GM20431 (cell line): Measurements from ENCODE around the gene NOXRED1.
"Not testable (repeated sequence)": the region's sequence is repeated elsewhere in the genome, so short reads cannot be mapped to it uniquely, and the experiment has no call there.

Experiments used
- in situ Hi-C: fragments of 300-500 bp; cut with MseI, MboI; formaldehyde crosslinking; loops from one replicate; pipeline ENCODE4 v1.15.0; 2020; ENCODE audit warnings: low sequenced_read_pairs; ENCODE audit not compliant: unreplicated experiment

NOXRED1 gene, protein sequence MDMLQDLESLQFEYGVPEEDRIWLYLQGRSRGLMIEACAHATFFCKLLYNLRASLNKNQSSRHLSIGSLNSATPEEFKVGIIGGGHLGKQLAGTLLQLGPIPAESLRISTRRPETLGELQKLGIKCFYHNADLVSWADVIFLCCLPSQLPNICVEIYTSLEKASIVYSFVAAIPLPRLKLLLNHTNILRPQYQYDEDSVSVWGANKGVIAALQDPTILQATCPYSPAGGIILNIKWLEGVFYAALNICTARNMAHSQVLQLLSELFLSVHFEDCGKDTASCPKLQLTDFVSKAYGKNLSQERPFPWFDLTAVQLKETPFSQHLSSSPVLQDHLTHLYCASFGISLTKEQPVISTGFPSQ

DNA sequence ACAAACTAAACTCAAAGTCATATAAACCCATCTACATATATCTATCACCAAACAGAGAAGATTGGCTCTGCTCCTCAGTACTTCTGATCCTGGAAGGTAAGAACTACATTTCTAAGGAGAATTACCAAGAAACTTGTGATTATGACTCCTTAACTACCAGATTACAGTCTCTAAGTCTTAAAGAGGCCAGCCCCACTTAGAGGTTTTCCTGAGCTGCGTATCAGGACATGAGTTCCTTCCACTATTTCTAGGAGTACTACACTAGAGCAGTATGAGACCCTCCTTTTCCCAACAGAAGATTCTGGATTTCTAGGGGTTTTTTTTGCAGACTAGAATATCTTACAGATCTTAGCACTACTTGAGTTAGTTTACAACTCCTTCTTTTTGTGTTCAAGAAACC lies at the start of gene NOXRED1:
Gene NOXRED1 (minus strand): TSS at position 101 of the 400 bp plus-strand sequence. CDS start 634 bp downstream, outside the sequence.
- in situ Hi-C loops = no loop called here

GRCh38 chr14:77470224-77470870 lies 47.0 kb upstream of the NOXRED1 start:
- in situ Hi-C loops = no loop called here

GRCh38 chr14:77469539-77469938 lies 46.2 kb upstream of the NOXRED1 start:
- in situ Hi-C loops = no loop called here

- in situ Hi-C loops = no loop called here
These were observed 45.8 kb upstream of the NOXRED1 start for GRCh38 chr14:77469067-77469505.

DNA sequence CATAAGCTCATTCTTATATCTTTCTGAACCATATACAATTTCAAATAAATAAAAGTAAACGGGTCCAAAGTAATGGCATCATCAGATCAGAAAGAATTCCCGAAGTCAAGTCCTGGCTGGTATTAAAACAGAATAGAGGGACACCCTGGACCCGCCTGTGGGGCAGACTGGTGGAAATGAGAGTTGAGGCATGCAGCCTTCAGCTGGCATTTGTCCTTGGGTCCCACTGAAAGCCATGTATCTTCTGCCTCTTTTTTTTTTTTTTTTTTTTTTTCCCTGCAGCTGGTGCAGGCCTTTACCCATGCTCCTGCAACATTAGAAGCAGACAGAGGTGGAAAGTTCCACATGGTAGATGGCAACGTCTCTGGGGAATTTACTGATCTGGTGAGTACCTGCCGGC lies 44.5 kb upstream of the NOXRED1 start:
- in situ Hi-C loops = no loop called here

- in situ Hi-C loops = no loop called here
These were observed 35.9 kb upstream of the NOXRED1 start for GRCh38 chr14:77459072-77459723.

DNA sequence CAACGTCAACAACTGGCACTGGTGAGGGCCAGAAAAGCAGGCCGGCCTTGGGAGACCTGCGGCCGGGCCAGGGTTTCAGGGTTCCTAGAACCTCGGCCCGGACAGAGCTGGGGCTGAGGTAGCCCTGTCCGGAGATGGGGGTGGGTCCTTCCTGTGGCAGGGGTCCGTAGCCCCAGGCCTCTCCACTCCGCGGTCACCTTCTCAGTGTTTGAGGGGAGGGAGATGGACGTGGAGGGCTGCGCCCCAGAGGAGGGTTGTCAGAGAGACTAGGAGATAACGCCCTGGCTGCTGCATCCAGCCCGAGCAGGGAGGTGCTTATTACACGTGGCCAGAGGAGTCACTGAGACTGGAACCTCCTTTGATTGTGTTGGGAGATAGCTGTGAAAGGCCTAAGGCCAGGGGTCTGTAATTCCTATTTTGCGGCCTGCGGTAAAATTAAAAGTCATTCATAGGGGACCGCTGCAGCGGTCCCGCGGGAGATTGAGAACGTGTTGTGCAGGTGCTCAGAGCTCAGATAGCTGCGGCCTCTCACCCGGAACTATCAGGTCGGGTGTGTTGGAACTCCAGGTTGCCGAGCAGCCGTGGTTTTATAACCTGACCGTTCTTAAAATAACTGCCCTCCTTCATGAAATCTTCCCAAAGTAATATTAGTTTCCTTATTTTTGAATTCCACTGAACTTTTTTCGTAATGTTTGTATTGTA lies 35.1 kb upstream of the NOXRED1 start:
- in situ Hi-C loops = no loop called here

- in situ Hi-C loops = no loop called here
These were observed 34.4 kb upstream of the NOXRED1 start, which contains the start of the genes AHSA1 and VIPAS39 for GRCh38 chr14:77457522-77458248. Gene AHSA1 (plus strand): TSS chr14:77458093. CDS start chr14:77458190, 97 bp downstream. Gene VIPAS39 (minus strand): TSS chr14:77457601. CDS start chr14:77454102, 3,499 bp downstream.

- in situ Hi-C loops = no loop called here
These were observed 33.8 kb upstream of the NOXRED1 start for GRCh38 chr14:77457115-77457521.

- in situ Hi-C loops = no loop called here
These were observed 32.8 kb upstream of the NOXRED1 start for GRCh38 chr14:77455966-77456640.

DNA sequence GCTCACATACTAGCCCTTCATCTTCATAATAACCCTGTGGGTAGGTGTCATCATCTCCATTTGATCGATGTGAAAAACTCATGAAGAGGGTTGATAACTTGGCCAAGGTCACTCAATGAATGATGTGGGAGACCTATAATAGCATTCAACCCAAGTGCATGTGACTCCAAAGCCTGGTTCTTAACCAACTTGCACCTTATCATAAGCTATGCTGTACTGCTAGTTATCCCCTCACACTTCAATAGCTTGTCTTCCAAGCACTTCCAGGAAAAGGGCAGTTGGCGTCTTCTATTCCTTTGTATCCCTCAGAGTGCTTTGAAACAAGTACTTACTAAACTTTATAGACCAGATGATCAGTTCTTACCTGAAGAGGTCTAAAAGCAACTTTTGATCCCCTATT lies 18.9 kb upstream of the NOXRED1 start:
- in situ Hi-C loops = no loop called here

GRCh38 chr14:77439861-77440260 lies 16.5 kb upstream of the NOXRED1 start:
- in situ Hi-C loops = no loop called here

- in situ Hi-C loops = no loop called here
These were observed 15.3 kb upstream of the NOXRED1 start for GRCh38 chr14:77438596-77438995.

DNA sequence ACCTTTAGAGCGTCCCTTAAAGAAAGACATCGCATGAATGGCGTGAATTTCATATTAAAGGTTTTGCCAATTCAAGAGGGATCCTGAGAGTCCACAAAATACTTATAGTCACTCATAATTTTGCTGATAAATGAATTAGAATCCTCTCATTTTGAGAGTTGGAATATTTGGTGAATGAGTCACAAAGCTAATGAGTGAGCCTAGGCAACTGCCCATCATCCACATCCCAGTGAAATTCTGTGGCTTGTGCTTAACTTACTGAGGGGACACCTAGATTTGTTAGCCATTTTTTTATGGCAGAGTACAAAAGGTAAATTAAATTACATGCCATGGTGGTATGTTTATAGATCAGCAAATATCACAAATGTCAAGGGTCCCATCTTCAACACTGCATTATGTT lies 12.7 kb upstream of the NOXRED1 start:
- in situ Hi-C loops = no loop called here

DNA sequence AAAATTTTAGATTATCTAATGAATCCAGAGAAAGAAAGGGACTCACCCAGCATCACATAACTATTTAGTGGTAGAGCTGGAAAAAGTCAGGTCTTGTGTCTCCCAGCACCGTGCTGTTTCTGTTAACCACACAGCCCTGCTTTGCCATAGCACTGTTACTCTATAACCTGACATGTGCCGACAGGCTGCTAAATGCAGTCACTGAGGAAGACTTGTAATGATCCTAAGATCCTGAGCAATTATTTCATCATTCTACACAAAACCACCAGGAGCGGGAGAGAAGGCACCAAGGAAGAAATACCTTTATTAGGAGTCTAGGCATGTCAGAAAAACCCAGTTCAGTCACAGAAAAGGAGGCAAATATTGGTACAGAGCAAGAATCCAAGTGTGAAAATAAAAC lies 3.1 kb upstream of the NOXRED1 start:
- in situ Hi-C loops = no loop called here

- in situ Hi-C loops = no loop called here
These were observed 1.5 kb upstream of the NOXRED1 start for GRCh38 chr14:77424862-77425261.

GRCh38 chr14:77421201-77421600 lies 2.1 kb downstream of the NOXRED1 start:
- in situ Hi-C loops = no loop called here

DNA sequence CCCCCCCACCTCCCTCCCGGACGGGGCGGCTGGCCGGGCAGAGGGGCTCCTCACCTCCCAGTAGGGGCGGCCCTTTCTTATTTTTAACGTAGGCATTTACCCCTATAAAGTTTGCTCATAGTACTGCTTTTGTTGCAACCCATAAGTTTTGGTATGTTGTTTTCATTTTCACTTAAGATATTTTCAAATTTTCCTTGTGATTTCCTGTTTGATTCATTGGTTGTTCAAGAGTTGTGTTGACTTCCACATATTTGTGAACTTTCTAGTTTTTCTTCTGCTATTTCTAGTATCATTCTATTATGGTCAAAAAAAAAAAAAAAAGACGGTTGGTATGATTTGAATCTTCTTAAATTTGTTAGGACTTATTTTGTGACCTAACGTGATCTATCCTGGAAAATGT lies 6.5 kb downstream of the NOXRED1 start:
- in situ Hi-C loops = no loop called here

DNA sequence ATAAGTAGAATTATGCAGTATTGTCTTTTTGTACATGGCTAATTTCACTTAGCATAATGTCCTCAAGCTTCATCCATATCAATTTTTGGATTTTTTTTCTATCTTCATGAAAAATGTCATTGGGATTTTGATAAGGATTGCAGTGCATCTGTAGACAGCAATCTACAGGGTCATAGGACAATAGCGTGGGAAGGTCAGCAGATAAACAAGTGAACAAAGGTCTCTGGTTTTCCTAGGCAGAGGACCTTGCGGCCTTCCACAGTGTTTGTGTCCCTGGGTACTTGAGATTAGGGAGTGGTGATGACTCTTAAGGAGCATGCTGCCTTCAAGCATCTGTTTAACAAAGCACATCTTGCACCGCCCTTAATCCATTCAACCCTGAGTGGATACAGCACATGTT lies 7.2 kb downstream of the NOXRED1 start:
- in situ Hi-C loops = not testable (repeated sequence)
